HepG2 (cell line): Measurements from ENCODE around the gene FCHO1. TPM values are rescaled to one million over a fixed set of nuclear protein-coding genes. Genes with fewer than 3 reads are reported as not detected.

Source experiments
- ATAC-seq: fragments of 200-7000 bp; cut with Tn5 transposase; 3 replicates; pipeline ENCODE4 v1.9.1; 2020; ENCODE audit warnings: mild to moderate bottlenecking, moderate library complexity
- BruUV-seq: library from RNA; stranded (reverse); fragments of 400-500 nt; replicated peaks from 2 replicates; lab custom pipeline; 2021; lab: Mats Ljungman, UMichigan
- CTCF ChIA-PET: fragments of 300-600 bp; formaldehyde crosslinking; extraction: SDS; loops from one replicate; lab custom pipeline; 2021; ENCODE audit warnings: low total read pairs, inconsistent platforms, low intra/inter-chr PET ratio; lab: Yijun Ruan, JAX
- POLR2A ChIA-PET: fragments of 350-600 bp; sonication (Branson Sonifier 250); formaldehyde crosslinking; loops from one replicate; lab custom pipeline; 2020; ENCODE audit warnings: antibody characterized with exemption, inconsistent platforms; lab: Yijun Ruan, JAX
- DNase-seq: peaks from one replicate; pipeline ENCODE4 v3.0.0-alpha.2; 2015; ENCODE audit warnings: low spot score
- FAIRE-seq: peaks from 3 replicates; lab custom pipeline; 2011; peaks lifted over from hg19 to GRCh38; lab: Jason Lieb, UNC
- H2AFZ ChIP-seq: one replicate; pipeline ENCODE4 v1.6.1; 2011; ENCODE audit warnings: low read length, inconsistent platforms
- H3K27ac ChIP-seq: fragments of 300-600 bp; 3 replicates; pipeline ENCODE4 v1.8.0; 2011; ENCODE audit warnings: mixed run types, mild to moderate bottlenecking, mixed read lengths, low read length, inconsistent platforms; ENCODE audit not compliant: insufficient read depth; ENCODE audit errors: extremely low read length
- H3K27me3 ChIP-seq, 2 experiments: fragments of 200-600 bp in 1 of 2; 2 replicates in 1 of 2; 3 replicates in 1 of 2; pipeline versions ENCODE4 v1.6.0 to v1.8.0; 2011; ENCODE audit warnings: low read length in 2 of 2, mild to moderate bottlenecking in 2 of 2, moderate library complexity in 2 of 2, inconsistent platforms in 1 of 2; ENCODE audit not compliant: insufficient read depth in 2 of 2, control insufficient read depth in 1 of 2
- H3K36me3 ChIP-seq, 2 experiments: fragments of 200-600 bp in 1 of 2; replicated peaks in 1 of 2; 2 replicates in 1 of 2; 3 replicates in 1 of 2; pipeline versions ENCODE4 v1.5.1 to v1.8.0; 2011; ENCODE audit warnings: low read length in 2 of 2, inconsistent platforms in 1 of 2; ENCODE audit not compliant: insufficient read depth in 2 of 2, control insufficient read depth in 1 of 2
- H3K4me1 ChIP-seq: 2 replicates; pipeline ENCODE4 v1.5.1; 2012; ENCODE audit warnings: low read length, inconsistent platforms; ENCODE audit not compliant: insufficient read depth
- H3K4me2 ChIP-seq: 2 replicates; pipeline ENCODE4 v1.6.0; 2011; ENCODE audit warnings: low read depth, low read length, inconsistent platforms
- H3K4me3 ChIP-seq, 3 experiments: fragments of 200-600 bp in 1 of 3; sonication (generic), shearing (Covaris generic) in 1 of 3; replicated peaks in 1 of 3; 2 replicates each; pipeline ENCODE4 v1.5.1; 2011 to 2016; ENCODE audit warnings: low read length in 3 of 3, inconsistent platforms in 2 of 3, low read depth in 2 of 3, mild to moderate bottlenecking in 2 of 3, control low read depth in 1 of 3, mixed read lengths in 1 of 3; ENCODE audit not compliant: insufficient read depth in 1 of 3
- H3K79me2 ChIP-seq: one replicate; pipeline ENCODE4 v1.6.1; 2011; ENCODE audit warnings: low read length, inconsistent platforms; ENCODE audit not compliant: insufficient read depth
- H3K9ac ChIP-seq: 2 replicates; pipeline ENCODE4 v1.6.0; 2011; ENCODE audit warnings: mild to moderate bottlenecking, low read depth, low read length, inconsistent platforms; ENCODE audit not compliant: insufficient read depth
- H3K9me3 ChIP-seq: 2 replicates; pipeline ENCODE4 v1.5.1; 2012; ENCODE audit warnings: mild to moderate bottlenecking, low read length
- H4K20me1 ChIP-seq: 2 replicates; pipeline ENCODE4 v1.6.0; 2011; ENCODE audit warnings: inconsistent platforms, mild to moderate bottlenecking, low read length, moderate library complexity; ENCODE audit not compliant: insufficient read depth
- ATF1 ChIP-seq: IDR thresholded peaks from 2 replicates; pipeline ENCODE4 v1.6.1; 2016; ENCODE audit warnings: mild to moderate bottlenecking, control low read depth
- CBX1 ChIP-seq: IDR thresholded peaks from one replicate; pipeline ENCODE4 v1.6.1; 2016; ENCODE audit warnings: antibody characterized with exemption, low read depth
- IKZF1 ChIP-seq: fragments of 450-650 bp; IDR thresholded peaks from 2 replicates; pipeline ENCODE4 v1.7.1; 2016
- ZFP1 ChIP-seq: IDR thresholded peaks from 2 replicates; pipeline ENCODE4 v1.6.1; 2016
- WGBS: methylation state at CpG from one replicate; pipeline ENCODE4 v1.1.6; 2017; ENCODE audit warnings: low lambda C conversion rate; 5-methylcytosine and 5-hydroxymethylcytosine counted together
- in situ Hi-C: cut with HindIII; loops from 2 replicates; pipeline ENCODE4 v1.10.0; 2017; ENCODE audit warnings: low pct_unique_long_range_greater_than_20kb; ENCODE audit not compliant: extremely low pct_ligation_motif_present
- intact Hi-C: fragments of 100-400 bp; cut with micrococcal nuclease; formaldehyde crosslinking; loops from one replicate; pipeline ENCODE4 v1.10.0; 2022; ENCODE audit not compliant: unreplicated experiment
- polyA plus RNA-seq, 8 experiments: library from polyadenylated mRNA; depleted of rRNA in 3 of 8; stranded (reverse) in 7 of 8; unstranded in 1 of 8; fragments of >200 nt; fragmentation: Illumina TruSeq in 4 of 8; extraction: Trizol in 4 of 8; gene quantifications; 2 replicates each; pipeline versions ENCODE4 v1.2.1 to v1.2.3, GENCODE V29; 2011 to 2016; ENCODE audit warnings: low read depth in 4 of 8, missing spikeins in 1 of 8, mixed read lengths in 1 of 8; ENCODE audit not compliant: insufficient read depth in 1 of 8
- total RNA-seq, 5 experiments: library from RNA; depleted of rRNA; stranded (reverse); fragments of >200 nt; fragmentation: Illumina TruSeq; extraction: Trizol; gene quantifications; 2 replicates each; pipeline ENCODE4 v1.2.3, GENCODE V29; 2016; ENCODE audit warnings: low read depth in 1 of 5
- TF ChIP-seq, protein P1 (sequence below): sonication (generic); formaldehyde crosslinking; IDR thresholded peaks from 2 replicates; pipeline ENCODE4 v1.8.1; 2023; ENCODE audit warnings: mild to moderate bottlenecking, missing genetic modification reagents
- TF ChIP-seq, protein P2 (sequence below): sonication (generic); formaldehyde crosslinking; IDR thresholded peaks from 2 replicates; pipeline ENCODE4 v1.9.0; 2021; ENCODE audit warnings: missing genetic modification reagents, mild to moderate bottlenecking, borderline replicate concordance
- TF ChIP-seq, protein P3 (sequence below): IDR thresholded peaks from 2 replicates; pipeline ENCODE4 v1.6.1; 2016; ENCODE audit warnings: missing genetic modification reagents, missing compliant biosample characterization

Gene FCHO1
- total and polyA plus RNA-seq, 2 of the 13 experiments (the other 11 are each of a cell fraction or from before 2014, with no cell fraction given): 1.3 to 3.1 TPM

DNA sequence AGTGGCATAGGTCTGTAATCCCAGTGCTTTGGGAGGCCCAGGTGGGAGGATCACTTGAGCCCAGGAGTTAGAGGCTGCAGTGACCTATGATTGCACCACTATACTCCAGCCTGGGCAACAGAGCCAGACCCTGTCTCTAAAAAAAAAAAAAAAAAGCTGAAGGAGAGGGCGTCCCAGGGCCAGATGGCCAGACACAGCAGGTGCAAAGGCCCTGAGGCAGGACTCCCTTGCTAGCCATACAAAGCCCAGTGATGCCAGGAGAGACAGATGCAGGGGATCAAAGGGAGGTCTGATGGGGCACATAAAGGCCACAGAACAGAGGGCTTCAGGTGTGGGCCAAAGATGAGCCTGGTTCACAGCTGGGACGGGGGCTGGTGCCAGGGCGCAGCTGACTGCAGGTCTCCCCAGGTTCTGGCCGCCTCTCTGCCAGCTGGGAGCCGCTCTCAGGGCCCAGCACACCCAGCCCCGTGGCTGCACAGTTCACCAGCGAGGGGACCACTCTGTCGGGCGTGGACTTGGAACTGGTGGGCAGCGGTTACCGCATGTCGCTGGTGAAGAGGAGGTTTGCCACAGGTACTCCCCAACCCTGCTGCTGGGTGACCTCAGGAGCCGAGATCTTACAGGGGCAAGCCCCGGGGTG lies 36.1 kb downstream of the FCHO1 start:
- Histone ChIP-seq H3K79me2 (no peaks in the 10 kb centered on the region), H3K27ac (no peak overlapping the region), H3K4me1 (no peaks in the 10 kb centered on the region), H4K20me1 (no peaks in the 10 kb centered on the region), H3K4me3 (no peak overlapping the region), H3K9ac (no peak overlapping the region), H3K36me3 (0 out of 5 replicates have a peak, but pooled peaks cover 0 to 4% of the 10 kb centered on the region in 2 experiments), H2AFZ (no peak overlapping the region), H3K27me3 (no peaks in the 10 kb centered on the region), H3K9me3 (no peaks in the 10 kb centered on the region), H3K4me2 (no peak overlapping the region)
- TF ChIP-seq, protein P1, sequence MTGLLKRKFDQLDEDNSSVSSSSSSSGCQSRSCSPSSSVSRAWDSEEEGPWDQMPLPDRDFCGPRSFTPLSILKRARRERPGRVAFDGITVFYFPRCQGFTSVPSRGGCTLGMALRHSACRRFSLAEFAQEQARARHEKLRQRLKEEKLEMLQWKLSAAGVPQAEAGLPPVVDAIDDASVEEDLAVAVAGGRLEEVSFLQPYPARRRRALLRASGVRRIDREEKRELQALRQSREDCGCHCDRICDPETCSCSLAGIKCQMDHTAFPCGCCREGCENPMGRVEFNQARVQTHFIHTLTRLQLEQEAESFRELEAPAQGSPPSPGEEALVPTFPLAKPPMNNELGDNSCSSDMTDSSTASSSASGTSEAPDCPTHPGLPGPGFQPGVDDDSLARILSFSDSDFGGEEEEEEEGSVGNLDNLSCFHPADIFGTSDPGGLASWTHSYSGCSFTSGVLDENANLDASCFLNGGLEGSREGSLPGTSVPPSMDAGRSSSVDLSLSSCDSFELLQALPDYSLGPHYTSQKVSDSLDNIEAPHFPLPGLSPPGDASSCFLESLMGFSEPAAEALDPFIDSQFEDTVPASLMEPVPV (CRISPR knock-in tag): no peak
- TF ChIP-seq ZFP1 (no peak), CBX1 (no peak), IKZF1 (no peak)
- TF ChIP-seq, protein P2, sequence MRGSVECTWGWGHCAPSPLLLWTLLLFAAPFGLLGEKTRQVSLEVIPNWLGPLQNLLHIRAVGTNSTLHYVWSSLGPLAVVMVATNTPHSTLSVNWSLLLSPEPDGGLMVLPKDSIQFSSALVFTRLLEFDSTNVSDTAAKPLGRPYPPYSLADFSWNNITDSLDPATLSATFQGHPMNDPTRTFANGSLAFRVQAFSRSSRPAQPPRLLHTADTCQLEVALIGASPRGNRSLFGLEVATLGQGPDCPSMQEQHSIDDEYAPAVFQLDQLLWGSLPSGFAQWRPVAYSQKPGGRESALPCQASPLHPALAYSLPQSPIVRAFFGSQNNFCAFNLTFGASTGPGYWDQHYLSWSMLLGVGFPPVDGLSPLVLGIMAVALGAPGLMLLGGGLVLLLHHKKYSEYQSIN (CRISPR knock-in tag): no peak
- intact Hi-C loops (no loop called here), in situ Hi-C loops (no loop called here)
- DNase-seq: no peak
- CTCF ChIA-PET: no interaction called here
- FAIRE-seq: no peak
- BruUV-seq: no TSS peak
- 96% methylated on average over 9 of the region's 14 CpGs for WGBS
- POLR2A ChIA-PET: no interaction called here
- no peak for ATAC-seq

DNA sequence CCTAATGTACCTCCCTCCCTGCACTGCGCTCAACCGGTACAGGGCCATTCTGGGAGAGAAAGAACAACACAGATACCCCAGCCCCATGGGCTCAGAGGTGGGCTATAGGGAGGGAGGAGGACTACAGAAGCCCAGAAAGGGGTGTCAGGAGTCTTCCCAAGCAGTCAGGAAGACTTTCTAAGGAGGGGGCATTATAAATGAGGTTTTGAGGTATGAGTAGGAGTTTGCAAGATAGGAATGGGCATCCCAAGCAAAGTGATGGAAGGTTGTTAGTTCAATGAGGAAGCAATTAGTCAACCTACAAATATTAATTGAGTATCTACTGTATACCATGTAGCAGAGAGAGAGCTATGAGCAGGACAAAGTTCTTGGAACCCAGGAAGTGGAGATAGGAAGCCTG lies 37.4 kb downstream of the FCHO1 start:
- Histone ChIP-seq H3K4me2 (no peak overlapping the region), H3K27ac (no peak overlapping the region), H3K27me3 (peaks cover 0 to 3% of the 10 kb centered on the region in 2 experiments; a peak in 1 of 5 replicates), H3K79me2 (no peaks in the 10 kb centered on the region), H2AFZ (no peak overlapping the region), H3K36me3 (0 out of 5 replicates have a peak, but pooled peaks cover 0 to 4% of the 10 kb centered on the region in 2 experiments), H3K4me3 (no peak overlapping the region), H3K9me3 (no peaks in the 10 kb centered on the region), H3K4me1 (peaks cover 6% of the 10 kb centered on the region), H3K9ac (no peak overlapping the region), H4K20me1 (no peaks in the 10 kb centered on the region)
- in situ Hi-C loops: no loop called here
- intact Hi-C loops: no loop called here
- WGBS: 89% methylated on average over 2 of the region's 2 CpGs
- DNase-seq: no peak
- no TSS peak for BruUV-seq
- POLR2A ChIA-PET: no interaction called here
- FAIRE-seq: no peak
- ATAC-seq: no peak
- CTCF ChIA-PET: no interaction called here
- no peak for TF ChIP-seq ATF1 (CRISPR knock-in tag)
- TF ChIP-seq, protein P3, sequence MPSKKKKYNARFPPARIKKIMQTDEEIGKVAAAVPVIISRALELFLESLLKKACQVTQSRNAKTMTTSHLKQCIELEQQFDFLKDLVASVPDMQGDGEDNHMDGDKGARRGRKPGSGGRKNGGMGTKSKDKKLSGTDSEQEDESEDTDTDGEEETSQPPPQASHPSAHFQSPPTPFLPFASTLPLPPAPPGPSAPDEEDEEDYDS (CRISPR knock-in tag): no peak
